Endothelial cell of umbilical vein (primary cell): ENCODE measurements around the gene SMIM38. TPM values are rescaled to one million over a fixed set of nuclear protein-coding genes. Genes with fewer than 3 reads are reported as not detected.

Experiments used
- BruUV-seq: library from RNA; stranded (reverse); fragments of 400-500 nt; replicated peaks from 2 replicates; lab custom pipeline; 2021; lab: Mats Ljungman, UMichigan
- CTCF ChIA-PET: fragments of 300-600, 350-600 bp; sonication (Branson Sonifier 250); formaldehyde crosslinking; loops from one replicate; lab custom pipeline; 2021; ENCODE audit warnings: antibody characterized with exemption, inconsistent platforms; lab: Charles Lee
- POLR2A ChIA-PET: fragments of 300-600, 350-600 bp; sonication (Branson Sonifier 250); formaldehyde crosslinking; loops from one replicate; lab custom pipeline; 2021; ENCODE audit warnings: antibody characterized with exemption, inconsistent platforms; lab: Charles Lee
- DNase-seq: peaks from one replicate; pipeline ENCODE4 v3.0.0-alpha.2; 2011; ENCODE audit warnings: low read depth, low spot score
- FAIRE-seq: peaks from 2 replicates; lab custom pipeline; 2011; peaks lifted over from hg19 to GRCh38; lab: Jason Lieb, UNC
- H2AFZ ChIP-seq: 2 replicates; pipeline ENCODE4 v1.6.0; 2012; ENCODE audit warnings: low read depth, low read length, control low read depth, inconsistent platforms
- H3K27ac ChIP-seq: 2 replicates; pipeline ENCODE4 v1.5.1; 2011; ENCODE audit warnings: low read depth, mild to moderate bottlenecking, control low read depth, low read length, moderate library complexity; ENCODE audit not compliant: insufficient read depth
- H3K27me3 ChIP-seq, 2 experiments: 2 replicates each; pipeline versions ENCODE4 v1.6.0 to v1.6.1; 2011; ENCODE audit warnings: low read length in 2 of 2, mixed read lengths in 1 of 2; ENCODE audit not compliant: control insufficient read depth in 2 of 2, insufficient read depth in 2 of 2
- H3K36me3 ChIP-seq, 2 experiments: 2 replicates in 1 of 2; 3 replicates in 1 of 2; pipeline ENCODE4 v1.5.1; 2011; ENCODE audit warnings: low read length in 2 of 2, mild to moderate bottlenecking in 1 of 2, moderate library complexity in 1 of 2; ENCODE audit not compliant: control insufficient read depth in 2 of 2, insufficient read depth in 2 of 2; ENCODE audit errors: extremely low read depth in 1 of 2
- H3K4me1 ChIP-seq: 3 replicates; pipeline ENCODE4 v1.5.1; 2011; ENCODE audit warnings: mild to moderate bottlenecking, low read length; ENCODE audit not compliant: control insufficient read depth, insufficient read depth; ENCODE audit errors: extremely low read depth
- H3K4me2 ChIP-seq: 2 replicates; pipeline ENCODE4 v1.6.1; 2011; ENCODE audit warnings: low read length, control low read depth, mixed read lengths; ENCODE audit not compliant: insufficient read depth
- H3K4me3 ChIP-seq, 3 experiments: fragments of 200-600 bp in 1 of 3; sonication (generic), shearing (Covaris generic) in 1 of 3; replicated peaks in 1 of 3; 2 replicates each; pipeline ENCODE4 v1.5.1; 2011 to 2016; ENCODE audit warnings: control low read depth in 3 of 3, low read length in 3 of 3, mild to moderate bottlenecking in 2 of 3, inconsistent platforms in 1 of 3, low read depth in 1 of 3, moderate library complexity in 1 of 3; ENCODE audit not compliant: insufficient read depth in 1 of 3
- H3K79me2 ChIP-seq: 2 replicates; pipeline ENCODE4 v1.6.0; 2012; ENCODE audit warnings: low read length, inconsistent platforms; ENCODE audit not compliant: control insufficient read depth, insufficient read depth
- H3K9ac ChIP-seq: replicated peaks from 2 replicates; pipeline ENCODE3; 2011; ENCODE audit warnings: low read length, control low read depth; ENCODE audit not compliant: insufficient read depth; ENCODE audit errors: extremely low read depth
- H3K9me1 ChIP-seq: replicated peaks from 3 replicates; pipeline ENCODE4 v1.6.0; 2011; ENCODE audit warnings: mild to moderate bottlenecking, low read length; ENCODE audit not compliant: control insufficient read depth, insufficient read depth; ENCODE audit errors: extremely low read depth
- H3K9me3 ChIP-seq: replicated peaks from 2 replicates; pipeline ENCODE4 v1.5.1; 2012; ENCODE audit warnings: low read length, inconsistent platforms; ENCODE audit not compliant: control insufficient read depth, insufficient read depth
- H4K20me1 ChIP-seq: replicated peaks from 2 replicates; pipeline ENCODE3; 2011; ENCODE audit warnings: mild to moderate bottlenecking, low read length; ENCODE audit not compliant: control insufficient read depth, insufficient read depth; ENCODE audit errors: extremely low read depth
- CTCF ChIP-seq, 2 donors: IDR thresholded peaks; 1 replicate in 1 of 2; 2 replicates in 1 of 2; pipeline ENCODE4 v1.5.1; 2011; ENCODE audit warnings: low read length in 2 of 2, mild to moderate bottlenecking in 2 of 2, moderate library complexity in 2 of 2, control low read depth in 1 of 2, inconsistent platforms in 1 of 2, low read depth in 1 of 2; ENCODE audit not compliant: insufficient read depth in 1 of 2; ENCODE audit errors: extremely low read depth in 1 of 2
- EZH2 ChIP-seq: IDR thresholded peaks from 2 replicates; pipeline ENCODE4 v1.6.1; 2012; ENCODE audit warnings: borderline replicate concordance, low read depth, mild to moderate bottlenecking, moderate library complexity, low read length, inconsistent platforms; ENCODE audit not compliant: severe bottlenecking
- FOS ChIP-seq: IDR thresholded peaks from 2 replicates; pipeline ENCODE4 v1.6.1; 2011; ENCODE audit warnings: mild to moderate bottlenecking, low read length, moderate library complexity, borderline replicate concordance; ENCODE audit not compliant: insufficient read depth
- GATA2 ChIP-seq: IDR thresholded peaks from 2 replicates; pipeline ENCODE4 v1.7.0; 2011; ENCODE audit warnings: low read depth, mild to moderate bottlenecking, moderate library complexity, mixed read lengths, low read length; ENCODE audit not compliant: insufficient read length, insufficient read depth
- JUN ChIP-seq: IDR thresholded peaks from 2 replicates; pipeline ENCODE4 v1.6.1; 2011; ENCODE audit warnings: borderline replicate concordance, low read depth; ENCODE audit not compliant: insufficient read length, insufficient read depth
- MYC ChIP-seq: IDR thresholded peaks from one replicate; pipeline ENCODE4 v1.6.1; 2011; ENCODE audit warnings: mild to moderate bottlenecking, low read depth, low read length
- POLR2A ChIP-seq: IDR thresholded peaks from 2 replicates; pipeline ENCODE4 v1.6.1; 2012; ENCODE audit warnings: low read depth, mild to moderate bottlenecking, control low read depth, low read length
- POLR2AphosphoS5 ChIP-seq: IDR thresholded peaks from 2 replicates; pipeline ENCODE4 v1.6.1; 2012; ENCODE audit warnings: low read depth, mild to moderate bottlenecking, control low read depth, low read length, moderate library complexity; ENCODE audit not compliant: insufficient read depth
- dilution Hi-C: fragments of 300-500 bp; cut with MboI; formaldehyde crosslinking; loops from one replicate; pipeline ENCODE4 v1.15.0; 2019; ENCODE audit warnings: low sequenced_read_pairs; ENCODE audit not compliant: extremely low pct_ligation_motif_present
- intact Hi-C: fragments of 100-400 bp; cut with micrococcal nuclease; formaldehyde crosslinking; loops from one replicate; pipeline ENCODE4 v1.10.0; 2022
- polyA plus RNA-seq, 4 experiments: library from polyadenylated mRNA; depleted of rRNA in 3 of 4; stranded (reverse) in 3 of 4; unstranded in 1 of 4; fragments of >200 nt; gene quantifications; 2 replicates each; pipeline versions ENCODE4 v1.2.1 to v1.2.3, GENCODE V29; 2011 to 2012; ENCODE audit warnings: missing spikeins in 1 of 4
- total RNA-seq: library from RNA; stranded (reverse); gene quantifications from 2 replicates; pipeline ENCODE4 v1.2.3, GENCODE V29; 2021
- TF ChIP-seq, protein P1 (sequence below): IDR thresholded peaks from 2 replicates; pipeline ENCODE4 v1.6.1; 2011; ENCODE audit not compliant: insufficient read depth, insufficient read length

SMIM38 gene
- total and polyA plus RNA-seq, 2 donors (not counting 3 experiments of a cell fraction or from before 2014, with no cell fraction given): 0.03 TPM; not detected in 1

DNA sequence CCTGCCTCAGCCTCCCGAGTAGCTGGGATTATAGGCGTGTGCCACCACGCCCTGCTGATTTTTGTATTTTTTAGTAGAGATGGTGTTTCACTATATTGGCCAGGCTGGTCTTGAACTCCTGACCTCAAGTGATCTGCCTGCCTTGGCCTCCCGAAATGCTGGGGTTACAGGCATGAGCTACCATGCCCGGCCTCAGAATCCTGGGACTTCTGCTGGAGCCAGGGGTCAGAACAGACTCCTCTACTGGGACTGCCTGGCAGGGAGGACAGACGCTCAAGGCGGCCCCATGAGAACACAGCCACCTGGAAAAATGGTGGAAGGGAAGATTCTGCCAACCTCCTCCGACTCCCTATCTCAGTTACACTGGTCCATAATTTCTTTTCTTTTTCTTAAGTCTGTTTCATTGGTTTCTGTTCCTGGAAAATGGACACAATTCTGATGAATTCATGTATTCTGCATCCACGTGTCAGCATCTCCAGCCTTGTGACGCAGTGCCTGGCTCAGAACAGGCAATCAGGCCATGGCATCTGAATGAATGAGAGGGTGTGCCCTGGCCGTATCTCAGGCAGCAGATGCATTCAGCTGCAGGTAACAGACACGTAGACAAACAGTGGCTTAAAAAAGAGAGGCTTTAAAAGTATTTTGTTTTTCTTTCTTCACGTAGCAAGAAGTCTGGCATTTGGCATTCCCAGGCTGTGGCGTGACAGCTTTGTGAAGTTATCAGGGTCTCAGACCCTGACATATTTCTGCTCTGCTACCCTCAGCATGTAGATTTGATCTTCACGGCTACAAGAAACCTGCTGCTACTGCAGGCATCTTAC is 4.8 kb downstream of the SMIM38 start:
- no peaks in the 10 kb centered on the region for H4K20me1 ChIP-seq
- FAIRE-seq: no peak
- intact Hi-C loops: no loop called here
- CTCF ChIA-PET: interaction anchor here (1.5 kb wide), 1 partner anchor 29 kb away, joined by 4 read pairs; no protein-coding TSS in a partner anchor
- dilution Hi-C loops: no loop called here
- no peaks in the 10 kb centered on the region for H3K4me1 ChIP-seq
- H3K27me3 ChIP-seq: no peaks in the 10 kb centered on the region
- no peaks in the 10 kb centered on the region for H3K36me3 ChIP-seq
- no peak overlapping the region for H2AFZ ChIP-seq
- no peak overlapping the region for H3K4me2 ChIP-seq
- POLR2A ChIA-PET: no interaction called here
- H3K9ac ChIP-seq: no peak overlapping the region
- no peak for DNase-seq
- BruUV-seq: no TSS peak
- no peaks in the 10 kb centered on the region for H3K79me2 ChIP-seq
- no peak overlapping the region for H3K4me3 ChIP-seq
- no peaks in the 10 kb centered on the region for H3K9me1 ChIP-seq
- H3K27ac ChIP-seq: no peak overlapping the region
- H3K9me3 ChIP-seq: no peaks in the 10 kb centered on the region
- no peak for TF ChIP-seq EZH2
- TF ChIP-seq CTCF (IDR thresholded peaks at IDR 0.05; ENCODE audit: extremely low read depth in 1 of 2, insufficient read depth in 1 of 2, low read depth in 1 of 2, low read length in 2 of 2): no peak
- TF ChIP-seq JUN: no peak
- TF ChIP-seq, protein P1, sequence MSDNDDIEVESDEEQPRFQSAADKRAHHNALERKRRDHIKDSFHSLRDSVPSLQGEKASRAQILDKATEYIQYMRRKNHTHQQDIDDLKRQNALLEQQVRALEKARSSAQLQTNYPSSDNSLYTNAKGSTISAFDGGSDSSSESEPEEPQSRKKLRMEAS: no peak
- TF ChIP-seq MYC: no peak
- TF ChIP-seq FOS: no peak
- TF ChIP-seq POLR2A: no peak
- no peak for TF ChIP-seq POLR2AphosphoS5
- TF ChIP-seq GATA2: no peak
